Loucy (cell line): ENCODE data around the gene MVD.

Experiments used
- H2AFZ ChIP-seq: fragments of 200-600 bp; sonication (generic); 2 replicates; pipeline ENCODE4 v1.6.0; 2016; ENCODE audit warnings: antibody characterized with exemption, mild to moderate bottlenecking, low read length, moderate library complexity
- H3F3A ChIP-seq: fragments of 200-600 bp; 2 replicates; pipeline ENCODE4 v1.6.0; 2016; ENCODE audit warnings: antibody characterized with exemption, low read depth, mild to moderate bottlenecking
- H3K27me3 ChIP-seq: fragments of 200-600 bp; sonication (generic); 2 replicates; pipeline ENCODE4 v1.6.1; 2014; ENCODE audit warnings: low read length, mild to moderate bottlenecking; ENCODE audit not compliant: insufficient read depth, poor library complexity, severe bottlenecking
- H3K36me3 ChIP-seq: fragments of 200-600 bp; sonication (generic); 2 replicates; pipeline ENCODE4 v1.6.1; 2016; ENCODE audit warnings: low read length; ENCODE audit not compliant: insufficient read depth
- H3K4me1 ChIP-seq: fragments of 200-600 bp; sonication (generic); 2 replicates; pipeline ENCODE4 v1.5.1; 2014; ENCODE audit warnings: low read length, mild to moderate bottlenecking; ENCODE audit not compliant: insufficient read depth, poor library complexity, severe bottlenecking
- H3K4me2 ChIP-seq: fragments of 200-600 bp; sonication (generic); 2 replicates; pipeline ENCODE4 v1.6.0; 2014; ENCODE audit warnings: antibody characterized with exemption, low read length, low read depth, mild to moderate bottlenecking; ENCODE audit not compliant: poor library complexity, severe bottlenecking
- H3K4me3 ChIP-seq: fragments of 200-600 bp; sonication (generic); 2 replicates; pipeline ENCODE4 v1.5.1; 2014; ENCODE audit warnings: low read length, mild to moderate bottlenecking, mixed read lengths; ENCODE audit not compliant: poor library complexity, severe bottlenecking
- H3K79me2 ChIP-seq: fragments of 200-600 bp; sonication (generic); 2 replicates; pipeline ENCODE4 v1.6.1; 2014; ENCODE audit warnings: low read length; ENCODE audit not compliant: insufficient read depth
- H3K9ac ChIP-seq: fragments of 200-600 bp; sonication (generic); 2 replicates; pipeline ENCODE4 v1.6.0; 2014; ENCODE audit warnings: mild to moderate bottlenecking, low read depth, low read length, moderate library complexity; ENCODE audit not compliant: poor library complexity, severe bottlenecking
- H3K9me2 ChIP-seq: fragments of 200-600 bp; sonication (generic); replicated peaks from 2 replicates; pipeline ENCODE4 v1.6.1; 2016; ENCODE audit warnings: low read depth, low read length, mixed read lengths
- H3K9me3 ChIP-seq: fragments of 200-600 bp; sonication (generic); 2 replicates; pipeline ENCODE4 v1.6.1; 2014; ENCODE audit warnings: mild to moderate bottlenecking, antibody characterized with exemption, low read length, low read depth; ENCODE audit not compliant: insufficient read depth
- H4K20me1 ChIP-seq: fragments of 200-600 bp; sonication (generic); 2 replicates; pipeline ENCODE4 v1.6.0; 2014; ENCODE audit warnings: antibody characterized with exemption, low read length, mild to moderate bottlenecking; ENCODE audit not compliant: insufficient read depth, poor library complexity, severe bottlenecking
- EZH2phosphoT487 ChIP-seq: fragments of 200-600 bp; IDR thresholded peaks from 2 replicates; pipeline ENCODE4 v1.6.1; 2018; ENCODE audit warnings: antibody characterized with exemption, mild to moderate bottlenecking, moderate library complexity, borderline replicate concordance
- TF ChIP-seq, protein P1 (sequence below): fragments of 200-600 bp; sonication (generic); conservative IDR thresholded peaks from 2 replicates; pipeline ENCODE4 v1.5.1; 2014; ENCODE audit warnings: mild to moderate bottlenecking, antibody characterized with exemption, low read length

Gene MVD

DNA sequence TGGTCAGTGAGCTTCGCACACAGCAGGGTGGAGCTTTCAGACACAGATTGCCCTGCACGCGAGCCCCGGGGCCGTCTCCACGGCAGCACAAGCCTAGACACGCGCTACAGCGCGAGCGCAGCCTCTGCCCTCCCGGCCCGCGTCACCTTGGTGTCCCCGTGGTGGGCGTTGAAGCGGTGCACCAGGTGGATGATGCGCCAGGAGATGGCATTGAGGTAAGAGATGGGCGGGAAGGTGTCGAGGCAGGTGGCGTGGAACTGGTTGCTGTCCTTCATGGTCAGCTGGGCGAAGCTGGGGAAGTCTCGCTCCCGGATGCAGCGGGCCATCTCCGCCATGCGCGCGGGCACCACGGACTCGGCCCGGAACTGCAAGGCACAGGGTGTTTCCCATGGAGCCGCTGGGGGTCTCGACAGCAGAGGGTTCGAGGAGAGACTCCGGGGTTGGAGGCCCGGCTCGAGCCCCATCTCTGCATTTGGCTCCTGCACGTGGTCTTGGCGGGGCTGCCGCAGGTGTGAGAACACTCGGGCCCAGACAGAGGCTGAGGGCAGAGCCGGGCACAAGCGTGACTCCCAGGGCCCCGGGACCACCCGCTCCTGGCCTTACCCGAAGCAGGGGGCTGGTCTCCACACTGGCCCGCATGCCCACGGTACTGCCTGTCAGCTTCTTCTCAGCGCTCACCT lies 7.7 kb downstream of the MVD start:
- Histone ChIP-seq H3F3A (no peaks in the 10 kb centered on the region), H2AFZ (no peak overlapping the region), H3K4me2 (no peak overlapping the region), H3K4me3 (no peak overlapping the region), H4K20me1 (peaks cover 2% of the 10 kb centered on the region), H3K9me3 (no peaks in the 10 kb centered on the region), H3K4me1 (peaks cover 5% of the 10 kb centered on the region), H3K9ac (no peak overlapping the region), H3K79me2 (peaks cover 18% of the 10 kb centered on the region), H3K9me2 (no peaks in the 10 kb centered on the region), H3K36me3 (no peaks in the 10 kb centered on the region; the same call in 1 of the 2 replicates), H3K27me3 (no peaks in the 10 kb centered on the region)
- TF ChIP-seq, protein P1, sequence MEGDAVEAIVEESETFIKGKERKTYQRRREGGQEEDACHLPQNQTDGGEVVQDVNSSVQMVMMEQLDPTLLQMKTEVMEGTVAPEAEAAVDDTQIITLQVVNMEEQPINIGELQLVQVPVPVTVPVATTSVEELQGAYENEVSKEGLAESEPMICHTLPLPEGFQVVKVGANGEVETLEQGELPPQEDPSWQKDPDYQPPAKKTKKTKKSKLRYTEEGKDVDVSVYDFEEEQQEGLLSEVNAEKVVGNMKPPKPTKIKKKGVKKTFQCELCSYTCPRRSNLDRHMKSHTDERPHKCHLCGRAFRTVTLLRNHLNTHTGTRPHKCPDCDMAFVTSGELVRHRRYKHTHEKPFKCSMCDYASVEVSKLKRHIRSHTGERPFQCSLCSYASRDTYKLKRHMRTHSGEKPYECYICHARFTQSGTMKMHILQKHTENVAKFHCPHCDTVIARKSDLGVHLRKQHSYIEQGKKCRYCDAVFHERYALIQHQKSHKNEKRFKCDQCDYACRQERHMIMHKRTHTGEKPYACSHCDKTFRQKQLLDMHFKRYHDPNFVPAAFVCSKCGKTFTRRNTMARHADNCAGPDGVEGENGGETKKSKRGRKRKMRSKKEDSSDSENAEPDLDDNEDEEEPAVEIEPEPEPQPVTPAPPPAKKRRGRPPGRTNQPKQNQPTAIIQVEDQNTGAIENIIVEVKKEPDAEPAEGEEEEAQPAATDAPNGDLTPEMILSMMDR, result no peak
- no peak for TF ChIP-seq EZH2phosphoT487

DNA sequence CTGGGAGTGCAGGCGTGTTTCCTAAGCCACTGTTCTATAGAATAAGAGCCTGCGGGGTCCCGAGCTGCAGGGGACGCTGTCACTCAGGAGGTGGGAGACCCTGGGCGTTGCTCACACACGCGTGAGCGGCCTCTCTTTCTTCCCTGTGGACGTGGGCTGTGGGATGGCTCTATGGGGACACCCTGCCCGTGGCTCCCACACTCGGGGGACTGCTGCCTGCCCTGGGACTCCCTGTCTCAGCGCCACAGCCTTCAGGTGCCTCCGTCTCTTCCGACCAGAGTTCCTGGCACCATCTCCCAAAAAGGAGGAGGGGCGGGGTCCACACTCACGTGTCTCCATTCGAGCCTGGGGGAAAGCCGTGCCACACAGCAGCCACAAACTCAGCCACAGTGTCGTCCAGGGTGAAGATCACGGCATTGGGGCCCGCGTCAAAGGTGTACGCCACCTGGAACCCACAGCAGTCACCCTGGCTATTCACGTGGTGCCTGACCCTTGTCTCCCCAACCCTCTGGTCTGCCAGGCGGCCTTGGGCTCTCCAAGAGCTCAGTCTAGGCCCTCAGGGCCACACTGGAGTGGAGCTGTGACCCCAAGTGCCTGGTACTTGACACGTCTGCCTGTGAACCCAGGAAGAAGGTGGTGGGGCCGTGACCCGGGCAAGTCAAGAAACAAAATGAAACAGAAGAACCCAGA lies 8.4 kb downstream of the MVD start:
- H3K27me3 ChIP-seq, result no peaks in the 10 kb centered on the region
- no peaks in the 10 kb centered on the region; the same call in 1 of the 2 replicates for H3K36me3 ChIP-seq
- no peak for TF ChIP-seq EZH2phosphoT487
- TF ChIP-seq, protein P1, result no peak
- H3K4me2 ChIP-seq, result no peak overlapping the region
- no peak overlapping the region for H3K4me3 ChIP-seq
- H2AFZ ChIP-seq, result no peak overlapping the region
- no peaks in the 10 kb centered on the region for H3F3A ChIP-seq
- peaks cover 5% of the 10 kb centered on the region for H3K4me1 ChIP-seq
- no peak overlapping the region for H3K9ac ChIP-seq
- H3K9me2 ChIP-seq, result no peaks in the 10 kb centered on the region
- H4K20me1 ChIP-seq, result peaks cover 9% of the 10 kb centered on the region
- H3K79me2 ChIP-seq, result peaks cover 20% of the 10 kb centered on the region
- no peaks in the 10 kb centered on the region for H3K9me3 ChIP-seq

DNA sequence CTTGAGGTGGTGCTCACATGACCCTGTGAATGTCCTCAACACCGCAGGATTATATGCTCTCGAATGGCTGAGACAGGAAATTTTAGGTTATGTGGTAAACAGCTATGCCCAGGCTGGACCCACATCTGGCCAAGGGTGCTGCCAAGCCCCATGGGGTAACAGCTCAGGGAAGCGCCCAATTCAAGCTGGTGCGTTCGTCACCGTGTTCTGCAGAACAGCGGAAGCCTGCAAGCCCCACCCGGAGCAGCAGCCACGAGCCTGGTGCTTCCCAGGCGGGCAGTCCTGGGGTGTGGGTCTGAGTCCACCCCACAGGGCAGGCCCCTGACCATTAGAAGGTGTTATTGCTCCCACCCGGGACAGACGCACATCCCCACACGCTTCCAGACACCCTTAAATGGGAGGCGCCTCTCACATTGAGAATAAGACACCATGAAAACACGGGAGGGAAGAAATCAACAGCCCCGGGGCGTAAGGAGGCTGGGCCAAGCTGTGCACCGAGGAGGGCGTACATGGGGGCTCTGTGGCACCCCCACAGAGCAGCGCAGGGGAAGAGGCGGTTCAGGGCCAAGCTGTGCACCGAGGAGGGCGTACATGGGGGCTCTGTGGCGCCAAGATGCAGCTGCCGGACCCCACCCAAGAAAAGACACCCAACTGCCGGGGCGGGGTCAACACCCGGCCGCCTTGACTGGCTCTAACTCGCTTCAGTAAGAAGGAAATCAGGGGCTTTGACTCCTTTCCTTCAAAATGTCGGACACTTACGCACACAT lies 9.1 kb downstream of the MVD start:
- Histone ChIP-seq H4K20me1 (peaks cover 12% of the 10 kb centered on the region), H2AFZ (no peak overlapping the region), H3K9me3 (no peaks in the 10 kb centered on the region), H3K4me1 (peaks cover 5% of the 10 kb centered on the region), H3K27me3 (no peaks in the 10 kb centered on the region), H3K36me3 (no peaks in the 10 kb centered on the region; the same call in 1 of the 2 replicates), H3F3A (no peaks in the 10 kb centered on the region), H3K79me2 (peaks cover 18% of the 10 kb centered on the region), H3K9me2 (no peaks in the 10 kb centered on the region), H3K4me3 (no peak overlapping the region), H3K4me2 (no peak overlapping the region), H3K9ac (no peak overlapping the region)
- TF ChIP-seq, protein P1, result no peak
- no peak for TF ChIP-seq EZH2phosphoT487
